RWPE1 (cell line): ENCODE measurements around the gene MYH4.

ENCODE experiments used
- CTCF ChIA-PET: fragments of 350-600 bp; sonication (Branson Sonifier 250); formaldehyde crosslinking; extraction: SDS; loops from one replicate; lab custom pipeline; 2021; lab: Yijun Ruan, JAX
- POLR2A ChIA-PET: fragments of 400-600 bp; formaldehyde crosslinking; extraction: SDS; loops from one replicate; lab custom pipeline; 2020; ENCODE audit warnings: antibody characterized with exemption; ENCODE audit not compliant: low non-redundant PET; lab: Yijun Ruan, JAX
- DNase-seq: peaks from one replicate; pipeline ENCODE4 v3.0.0; 2012; ENCODE audit warnings: low spot score
- H3K27ac ChIP-seq: fragments of 450-650 bp; 2 replicates; pipeline ENCODE4 v1.5.1; 2017
- TF ChIP-seq, protein P1 (sequence below): fragments of 450-650 bp; conservative IDR thresholded peaks from 2 replicates; pipeline ENCODE4 v1.5.1; 2017; ENCODE audit warnings: low read depth, mild to moderate bottlenecking

MYH4 gene

DNA sequence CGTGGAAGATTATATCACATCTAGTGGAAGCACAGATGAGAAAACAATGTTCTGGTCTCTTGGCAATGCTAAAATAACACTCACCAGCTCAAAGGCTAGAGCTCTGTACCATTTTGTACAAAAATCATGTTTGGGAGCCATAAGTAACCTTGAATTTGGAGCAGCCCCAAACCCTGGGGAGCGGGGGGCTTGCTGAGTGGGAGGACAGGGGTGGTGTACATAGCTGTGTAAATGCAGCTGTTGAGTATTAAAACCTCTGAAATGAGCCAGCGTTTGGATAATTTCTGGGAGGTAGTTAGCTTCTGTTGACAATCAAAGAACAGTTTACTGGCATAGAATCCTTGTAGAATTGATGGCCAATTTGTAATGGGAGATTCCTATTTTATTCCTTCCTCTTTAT is 51.9 kb downstream of the MYH4 start:
- no peak for DNase-seq
- CTCF ChIA-PET: interaction anchor here (0.7 kb wide), 1 partner anchor 200 kb away, joined by 5 read pairs; no protein-coding TSS in a partner anchor
- TF ChIP-seq, protein P1, sequence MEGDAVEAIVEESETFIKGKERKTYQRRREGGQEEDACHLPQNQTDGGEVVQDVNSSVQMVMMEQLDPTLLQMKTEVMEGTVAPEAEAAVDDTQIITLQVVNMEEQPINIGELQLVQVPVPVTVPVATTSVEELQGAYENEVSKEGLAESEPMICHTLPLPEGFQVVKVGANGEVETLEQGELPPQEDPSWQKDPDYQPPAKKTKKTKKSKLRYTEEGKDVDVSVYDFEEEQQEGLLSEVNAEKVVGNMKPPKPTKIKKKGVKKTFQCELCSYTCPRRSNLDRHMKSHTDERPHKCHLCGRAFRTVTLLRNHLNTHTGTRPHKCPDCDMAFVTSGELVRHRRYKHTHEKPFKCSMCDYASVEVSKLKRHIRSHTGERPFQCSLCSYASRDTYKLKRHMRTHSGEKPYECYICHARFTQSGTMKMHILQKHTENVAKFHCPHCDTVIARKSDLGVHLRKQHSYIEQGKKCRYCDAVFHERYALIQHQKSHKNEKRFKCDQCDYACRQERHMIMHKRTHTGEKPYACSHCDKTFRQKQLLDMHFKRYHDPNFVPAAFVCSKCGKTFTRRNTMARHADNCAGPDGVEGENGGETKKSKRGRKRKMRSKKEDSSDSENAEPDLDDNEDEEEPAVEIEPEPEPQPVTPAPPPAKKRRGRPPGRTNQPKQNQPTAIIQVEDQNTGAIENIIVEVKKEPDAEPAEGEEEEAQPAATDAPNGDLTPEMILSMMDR: no peak
- no peak overlapping the region for H3K27ac ChIP-seq
- POLR2A ChIA-PET: no interaction called here

DNA sequence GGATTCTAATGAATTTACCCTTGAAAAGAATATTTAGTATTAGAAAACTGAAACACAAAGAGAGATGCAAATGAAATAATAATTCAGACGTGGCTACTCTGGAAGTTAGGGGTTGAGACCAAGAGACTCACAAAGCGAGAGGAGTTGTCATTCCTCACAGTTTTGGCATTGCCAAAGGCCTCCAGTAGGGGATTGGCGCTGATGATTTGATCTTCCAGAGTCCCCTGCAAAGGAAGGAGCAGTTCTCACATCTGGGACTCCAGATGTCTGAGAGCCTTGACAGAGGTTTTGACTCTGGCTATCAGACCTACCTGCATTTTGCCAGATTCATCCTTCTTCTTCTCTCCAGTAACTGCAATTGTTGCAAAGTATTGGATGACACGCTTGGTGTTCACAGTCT is 54.2 kb downstream of the MYH4 start:
- H3K27ac ChIP-seq: no peak overlapping the region
- ChIA-PET POLR2A (no interaction called here), CTCF (no interaction called here)
- DNase-seq: no peak
- TF ChIP-seq, protein P1: no peak

DNA sequence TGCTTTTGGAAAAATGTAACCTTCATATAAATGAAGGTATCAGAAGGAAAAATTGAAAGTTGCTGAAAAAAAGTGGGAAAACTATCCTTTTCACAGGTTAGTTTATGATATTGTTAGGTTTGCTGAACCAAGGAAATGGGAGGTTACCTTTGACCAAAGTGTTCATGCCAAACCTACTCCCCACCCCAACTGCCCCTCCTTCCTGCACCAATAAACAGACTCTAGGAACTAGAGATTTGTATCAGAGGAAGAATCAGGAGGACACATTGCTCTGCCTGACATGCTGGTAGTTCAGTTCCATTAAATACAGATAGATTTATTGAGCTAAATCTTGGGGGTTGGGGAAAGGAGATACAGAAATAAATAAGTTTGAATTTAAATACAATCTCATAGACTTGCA is 65.8 kb downstream of the MYH4 start:
- TF ChIP-seq, protein P1: no peak
- ChIA-PET POLR2A (no interaction called here), CTCF (no interaction called here)
- no peak for DNase-seq
- H3K27ac ChIP-seq: no peak overlapping the region

DNA sequence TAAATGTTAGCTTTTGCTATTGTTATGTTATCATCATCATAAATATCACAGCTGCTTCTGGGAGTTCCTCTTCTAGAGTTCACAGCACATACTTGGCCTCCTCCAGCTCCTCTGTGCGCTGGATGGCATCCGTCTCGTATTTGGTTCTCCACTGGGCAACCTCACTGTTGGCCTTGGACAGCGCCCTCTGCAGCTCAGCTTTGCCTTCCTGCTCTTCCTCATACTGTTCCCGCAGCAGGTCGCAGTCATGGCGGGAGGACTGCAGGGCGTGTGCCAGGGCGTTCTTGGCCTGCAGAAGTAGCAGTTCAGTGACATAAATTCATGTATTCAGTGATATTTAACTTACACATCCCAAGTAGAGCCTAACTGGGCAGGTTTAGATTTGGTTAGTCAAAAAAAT is 71.0 kb downstream of the MYH4 start:
- ChIA-PET POLR2A (no interaction called here), CTCF (no interaction called here)
- H3K27ac ChIP-seq: no peak overlapping the region
- DNase-seq: no peak
- TF ChIP-seq, protein P1: no peak

DNA sequence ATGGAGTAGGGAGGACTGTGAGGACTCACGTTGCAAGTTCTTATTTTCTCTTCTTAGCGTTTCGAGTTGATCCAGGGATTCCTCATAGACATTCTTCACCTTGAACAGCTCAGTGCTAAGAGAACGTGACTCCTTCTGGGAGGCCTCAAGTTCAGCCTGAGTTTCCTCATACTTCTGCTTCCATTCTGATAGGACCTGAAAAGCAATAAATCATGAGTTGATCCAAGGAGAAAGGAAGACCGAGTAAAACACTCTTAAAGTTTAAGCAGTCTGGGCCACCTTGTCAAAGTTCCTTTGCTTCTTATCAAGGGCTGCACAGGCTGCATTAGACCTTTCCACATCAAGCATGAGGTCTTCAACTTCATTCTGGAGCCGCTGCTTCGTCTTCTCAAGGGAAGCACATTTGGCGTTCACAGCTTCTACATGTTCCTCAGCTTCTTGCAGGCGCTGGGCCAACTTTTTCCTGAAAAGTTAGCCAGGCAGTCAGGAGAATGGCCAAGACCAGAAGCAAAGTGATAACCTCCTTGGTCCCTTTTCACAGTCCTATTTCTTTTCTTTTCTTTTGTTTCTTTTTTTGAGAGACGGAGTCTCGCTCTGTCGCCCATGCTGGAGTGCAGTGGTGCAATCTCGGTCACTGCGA is 72.7 kb downstream of the MYH4 start:
- CTCF ChIA-PET: interaction anchor here (0.7 kb wide), 1 partner anchor 233 kb away, joined by 3 read pairs; no protein-coding TSS in a partner anchor
- no peak overlapping the region for H3K27ac ChIP-seq
- DNase-seq: no peak
- TF ChIP-seq, protein P1: no peak
- POLR2A ChIA-PET: no interaction called here

DNA sequence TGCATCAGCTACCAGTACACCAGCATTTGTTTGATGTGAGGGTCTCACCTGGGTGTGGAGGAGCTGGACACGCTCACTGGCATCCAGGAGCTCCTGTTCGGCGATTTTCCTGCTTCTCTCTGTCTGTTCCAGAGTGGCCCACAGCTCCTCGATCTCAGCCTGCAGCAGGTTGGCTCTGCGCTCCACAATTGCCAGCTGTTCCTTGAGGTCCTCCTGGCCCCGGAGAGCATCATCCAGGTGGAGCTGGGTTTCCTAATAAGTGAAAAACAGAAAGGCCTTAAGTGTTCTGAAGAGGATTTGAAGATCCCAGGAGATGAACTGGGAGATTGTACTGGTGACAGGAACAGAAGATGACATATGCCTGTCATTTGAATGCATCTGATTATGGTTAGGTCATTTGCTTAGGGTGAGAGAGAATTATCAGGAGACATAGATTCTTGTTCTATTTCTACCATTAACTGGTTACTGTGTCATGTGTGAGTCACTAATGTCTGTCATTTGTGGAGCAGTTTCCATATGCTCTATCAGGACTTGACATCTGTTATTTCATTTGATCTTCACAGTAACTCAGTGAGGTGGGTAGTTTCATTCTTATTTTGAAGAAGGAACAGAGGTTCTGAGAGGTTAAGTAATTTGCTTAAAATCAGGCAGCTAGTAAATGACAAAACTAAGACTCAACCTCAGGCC is 75.0 kb downstream of the MYH4 start:
- TF ChIP-seq, protein P1: no peak
- ChIA-PET CTCF (no interaction called here), POLR2A (no interaction called here)
- no peak for DNase-seq
- H3K27ac ChIP-seq: no peak overlapping the region
